K562 treated with DMSO at 1 percent for 48 hours (cell line): ENCODE measurements around the gene EDN1. TPM values are rescaled to one million over a fixed set of nuclear protein-coding genes. Genes with fewer than 3 reads are reported as not detected.

Experiments used
- total RNA-seq: library from RNA; unstranded; fragments of 300-600 nt; gene quantifications from 2 replicates; pipeline ENCODE4 v1.2.3, GENCODE V29; 2022; ENCODE audit warnings: low replicate concordance; ENCODE audit errors: extremely low read depth

EDN1 gene
- total RNA-seq, result not detected in 2 replicates

GRCh38 chr6:12289933-12290820 is at the start of gene EDN1:
EDN1 (plus strand) TSS chr6:12290361; CDS start chr6:12290630, 269 bp downstream.

